ENCODE measurements around the gene RAB40C.
"Not testable (repeated sequence)": the region's sequence is repeated elsewhere in the genome, so short reads cannot be mapped to it uniquely, and the experiment has no call there.

The RAB40C gene

DNA sequence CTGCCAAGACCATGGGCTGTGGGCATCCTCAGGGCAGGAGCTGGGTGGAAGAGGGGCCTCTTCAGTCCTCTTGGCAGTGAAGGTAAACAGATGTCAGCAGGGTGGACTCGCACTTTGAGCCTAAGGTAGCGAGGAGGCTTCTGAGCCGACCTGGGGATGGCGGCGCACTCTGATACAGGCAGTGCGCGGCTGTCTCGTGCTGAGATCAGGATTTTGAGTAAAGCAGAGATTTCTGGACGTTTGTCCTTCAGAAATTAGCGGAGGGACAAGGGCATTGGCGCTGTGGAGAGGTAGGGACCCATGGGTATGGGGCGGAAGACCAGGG is 6.8 kb downstream of the RAB40C start:
- peaks cover 3% of the 10 kb centered on the region for H3K27me3 ChIP-seq (ENCODE audit: control insufficient read depth, insufficient read depth, low read length)
- no peak overlapping the region for H3K4me3 ChIP-seq (ENCODE audit: low read length)
- no peaks in the 10 kb centered on the region for H3K9me3 ChIP-seq (ENCODE audit: control insufficient read depth, low read depth, low read length)
- no peaks in the 10 kb centered on the region for H3K4me1 ChIP-seq (ENCODE audit: control insufficient read depth, low read depth, low read length)
- no peak overlapping the region for H3K9ac ChIP-seq (ENCODE audit: low read length)
- H3K27ac ChIP-seq (ENCODE audit: low read length): no peak overlapping the region
- H3K36me3 ChIP-seq (ENCODE audit: control insufficient read depth, low read depth, low read length): peaks cover 5% of the 10 kb centered on the region

DNA sequence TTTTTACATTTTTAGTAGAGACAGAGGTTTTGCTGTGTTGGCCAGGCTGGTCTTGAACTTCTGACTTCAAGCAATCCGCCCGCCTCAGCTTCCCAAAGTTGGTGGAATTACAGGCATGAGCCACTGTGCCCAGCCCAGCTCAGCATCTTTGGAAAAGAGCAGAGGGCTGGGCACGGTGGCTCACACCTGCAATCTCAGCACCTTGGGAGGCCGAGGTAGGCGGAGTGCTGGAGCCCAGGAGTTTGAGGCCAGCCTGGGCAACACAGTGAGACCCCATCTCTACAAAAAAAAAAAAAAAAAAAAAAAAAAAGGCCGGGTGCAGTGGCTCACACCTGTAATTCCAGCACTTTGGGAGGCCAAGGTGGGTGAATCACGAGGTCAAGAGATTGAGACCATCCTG is 7.8 kb downstream of the RAB40C start:
- not testable (repeated sequence) for H3K9me3 ChIP-seq (ENCODE audit: control insufficient read depth, low read depth, low read length); H3K27ac ChIP-seq (ENCODE audit: low read length); H3K36me3 ChIP-seq (ENCODE audit: control insufficient read depth, low read depth, low read length); H3K4me3 ChIP-seq (ENCODE audit: low read length); H3K9ac ChIP-seq (ENCODE audit: low read length); H3K4me1 ChIP-seq (ENCODE audit: control insufficient read depth, low read depth, low read length); H3K27me3 ChIP-seq (ENCODE audit: control insufficient read depth, insufficient read depth, low read length)

GRCh38 chr16:598823-599739 is 9.2 kb downstream of the RAB40C start:
- no peak overlapping the region for H3K4me3 ChIP-seq (ENCODE audit: low read length)
- H3K36me3 ChIP-seq (ENCODE audit: control insufficient read depth, low read depth, low read length): no peaks in the 10 kb centered on the region

GRCh38 chr16:600781-601180 is 10.9 kb downstream of the RAB40C start:
- Histone ChIP-seq H3K36me3 (ENCODE audit: control insufficient read depth, low read depth, low read length) (no peaks in the 10 kb centered on the region), H3K27ac (ENCODE audit: low read length) (no peak overlapping the region)

More at GRCh38 chr16:598823-599739, 9.2 kb downstream of the RAB40C start:
- no peak overlapping the region for H3K9ac ChIP-seq (ENCODE audit: low read length)
- no peaks in the 10 kb centered on the region for H3K9me3 ChIP-seq (ENCODE audit: control insufficient read depth, low read depth, low read length)
- no peaks in the 10 kb centered on the region for H3K4me1 ChIP-seq (ENCODE audit: control insufficient read depth, low read depth, low read length)
- no peaks in the 10 kb centered on the region for H3K27me3 ChIP-seq (ENCODE audit: control insufficient read depth, insufficient read depth, low read length)
- no peak overlapping the region for H3K27ac ChIP-seq (ENCODE audit: low read length)

GRCh38 chr16:603933-604332 is 14.1 kb downstream of the RAB40C start:
- no peaks in the 10 kb centered on the region for H3K9me3 ChIP-seq (ENCODE audit: control insufficient read depth, low read depth, low read length)

More at GRCh38 chr16:600781-601180, 10.9 kb downstream of the RAB40C start:
- no peak overlapping the region for H3K4me3 ChIP-seq (ENCODE audit: low read length)
- H3K4me1 ChIP-seq (ENCODE audit: control insufficient read depth, low read depth, low read length): no peaks in the 10 kb centered on the region
- H3K27me3 ChIP-seq (ENCODE audit: control insufficient read depth, insufficient read depth, low read length): no peaks in the 10 kb centered on the region
- no peak overlapping the region for H3K9ac ChIP-seq (ENCODE audit: low read length)
- no peaks in the 10 kb centered on the region for H3K9me3 ChIP-seq (ENCODE audit: control insufficient read depth, low read depth, low read length)

DNA sequence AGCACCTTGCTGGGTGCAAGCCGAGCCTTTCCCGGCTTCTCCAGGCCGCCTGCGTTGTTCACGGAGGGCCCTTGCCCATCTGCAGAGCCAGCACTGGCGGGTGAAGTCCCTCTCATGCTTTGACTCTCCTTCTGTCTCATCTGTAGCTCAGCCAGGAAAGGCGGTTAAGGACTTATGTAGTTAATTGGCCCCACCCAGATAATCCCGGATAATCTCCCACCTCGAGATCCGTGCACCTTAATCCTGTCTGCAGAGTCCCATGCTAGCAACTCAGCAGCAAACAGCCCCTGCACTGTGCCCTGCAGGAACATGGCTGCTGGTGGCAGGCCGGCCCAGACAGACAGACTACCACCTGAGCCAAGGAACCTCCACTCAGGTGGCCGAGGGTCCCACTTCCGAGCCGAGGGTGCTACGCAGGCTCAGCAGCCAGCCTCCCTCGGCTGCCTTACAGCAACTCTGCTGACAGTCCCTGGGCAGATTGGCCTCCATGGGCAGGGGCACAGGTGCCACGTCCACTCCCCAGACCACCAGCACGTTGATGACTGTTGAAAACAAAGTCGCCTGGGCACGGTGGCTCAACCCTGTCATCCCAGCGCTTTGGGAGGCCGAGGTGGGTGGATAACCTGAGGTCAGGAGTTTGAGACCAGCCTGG is 16.9 kb downstream of the RAB40C start:
- no peaks in the 10 kb centered on the region for H3K36me3 ChIP-seq (ENCODE audit: control insufficient read depth, low read depth, low read length)
- no peaks in the 10 kb centered on the region for H3K9me3 ChIP-seq (ENCODE audit: control insufficient read depth, low read depth, low read length)
- H3K4me1 ChIP-seq (ENCODE audit: control insufficient read depth, low read depth, low read length): no peaks in the 10 kb centered on the region
- H3K9ac ChIP-seq (ENCODE audit: low read length): no peak overlapping the region
- no peaks in the 10 kb centered on the region for H3K27me3 ChIP-seq (ENCODE audit: control insufficient read depth, insufficient read depth, low read length)
- no peak overlapping the region for H3K27ac ChIP-seq (ENCODE audit: low read length)
- H3K4me3 ChIP-seq (ENCODE audit: low read length): no peak overlapping the region

More at GRCh38 chr16:603933-604332, 14.1 kb downstream of the RAB40C start:
- no peak overlapping the region for H3K9ac ChIP-seq (ENCODE audit: low read length)
- H3K27me3 ChIP-seq (ENCODE audit: control insufficient read depth, insufficient read depth, low read length): no peaks in the 10 kb centered on the region
- no peaks in the 10 kb centered on the region for H3K36me3 ChIP-seq (ENCODE audit: control insufficient read depth, low read depth, low read length)
- no peak overlapping the region for H3K27ac ChIP-seq (ENCODE audit: low read length)
- no peak overlapping the region for H3K4me3 ChIP-seq (ENCODE audit: low read length)
- H3K4me1 ChIP-seq (ENCODE audit: control insufficient read depth, low read depth, low read length): no peaks in the 10 kb centered on the region

DNA sequence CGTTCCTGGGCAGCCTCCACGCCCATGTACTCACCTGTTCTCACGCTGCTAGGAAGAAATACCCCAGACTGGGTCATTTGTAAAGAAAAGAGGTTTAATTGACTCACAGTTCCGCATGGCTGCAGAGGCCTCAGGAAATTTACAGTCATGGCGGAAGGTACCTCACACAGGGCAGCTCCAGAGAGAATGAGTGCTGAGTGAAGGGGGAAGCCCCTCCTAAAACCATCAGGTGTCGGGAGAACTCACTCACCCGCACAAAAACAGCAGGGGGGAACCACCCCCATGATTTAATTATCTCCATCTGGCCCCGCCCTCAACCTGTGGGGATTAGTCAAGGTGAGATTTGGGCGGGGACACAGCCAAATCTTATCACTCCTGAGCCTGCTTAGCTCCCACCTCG is 18.2 kb downstream of the RAB40C start:
- Histone ChIP-seq H3K9ac (ENCODE audit: low read length) (no peak overlapping the region), H3K36me3 (ENCODE audit: control insufficient read depth, low read depth, low read length) (no peaks in the 10 kb centered on the region), H3K4me3 (ENCODE audit: low read length) (no peak overlapping the region), H3K27me3 (ENCODE audit: control insufficient read depth, insufficient read depth, low read length) (no peaks in the 10 kb centered on the region), H3K27ac (ENCODE audit: low read length) (no peak overlapping the region), H3K4me1 (ENCODE audit: control insufficient read depth, low read depth, low read length) (no peaks in the 10 kb centered on the region), H3K9me3 (ENCODE audit: control insufficient read depth, low read depth, low read length) (no peaks in the 10 kb centered on the region)

DNA sequence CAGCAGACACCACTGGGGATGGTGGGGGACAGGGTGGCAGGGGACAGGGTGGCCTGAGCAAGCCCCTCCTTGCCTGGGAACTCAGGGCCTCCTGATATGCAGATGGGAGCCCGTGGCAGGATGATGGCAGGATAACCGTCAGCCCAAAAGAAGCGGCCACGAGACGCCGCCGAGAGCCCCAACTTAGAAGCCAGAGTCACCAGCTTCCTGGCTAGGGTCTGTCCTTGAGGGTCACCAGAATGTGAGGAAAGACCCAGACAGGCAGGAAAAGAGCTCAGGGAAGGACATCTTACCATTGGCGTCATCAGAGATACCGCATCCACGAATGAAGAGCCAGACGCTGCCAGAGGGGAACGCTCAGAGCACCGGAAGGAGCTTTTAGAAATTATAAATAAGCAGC is 19.4 kb downstream of the RAB40C start:
- Histone ChIP-seq H3K27ac (ENCODE audit: low read length) (no peak overlapping the region), H3K9ac (ENCODE audit: low read length) (no peak overlapping the region), H3K36me3 (ENCODE audit: control insufficient read depth, low read depth, low read length) (no peaks in the 10 kb centered on the region), H3K4me1 (ENCODE audit: control insufficient read depth, low read depth, low read length) (no peaks in the 10 kb centered on the region), H3K9me3 (ENCODE audit: control insufficient read depth, low read depth, low read length) (no peaks in the 10 kb centered on the region), H3K4me3 (ENCODE audit: low read length) (no peak overlapping the region), H3K27me3 (ENCODE audit: control insufficient read depth, insufficient read depth, low read length) (no peaks in the 10 kb centered on the region)

GRCh38 chr16:609984-610383 is 20.1 kb downstream of the RAB40C start:
- Histone ChIP-seq H3K27ac (ENCODE audit: low read length) (no peak overlapping the region), H3K9ac (ENCODE audit: low read length) (no peak overlapping the region), H3K36me3 (ENCODE audit: control insufficient read depth, low read depth, low read length) (no peaks in the 10 kb centered on the region), H3K4me3 (ENCODE audit: low read length) (no peak overlapping the region), H3K4me1 (ENCODE audit: control insufficient read depth, low read depth, low read length) (no peaks in the 10 kb centered on the region), H3K27me3 (ENCODE audit: control insufficient read depth, insufficient read depth, low read length) (no peaks in the 10 kb centered on the region), H3K9me3 (ENCODE audit: control insufficient read depth, low read depth, low read length) (no peaks in the 10 kb centered on the region)

DNA sequence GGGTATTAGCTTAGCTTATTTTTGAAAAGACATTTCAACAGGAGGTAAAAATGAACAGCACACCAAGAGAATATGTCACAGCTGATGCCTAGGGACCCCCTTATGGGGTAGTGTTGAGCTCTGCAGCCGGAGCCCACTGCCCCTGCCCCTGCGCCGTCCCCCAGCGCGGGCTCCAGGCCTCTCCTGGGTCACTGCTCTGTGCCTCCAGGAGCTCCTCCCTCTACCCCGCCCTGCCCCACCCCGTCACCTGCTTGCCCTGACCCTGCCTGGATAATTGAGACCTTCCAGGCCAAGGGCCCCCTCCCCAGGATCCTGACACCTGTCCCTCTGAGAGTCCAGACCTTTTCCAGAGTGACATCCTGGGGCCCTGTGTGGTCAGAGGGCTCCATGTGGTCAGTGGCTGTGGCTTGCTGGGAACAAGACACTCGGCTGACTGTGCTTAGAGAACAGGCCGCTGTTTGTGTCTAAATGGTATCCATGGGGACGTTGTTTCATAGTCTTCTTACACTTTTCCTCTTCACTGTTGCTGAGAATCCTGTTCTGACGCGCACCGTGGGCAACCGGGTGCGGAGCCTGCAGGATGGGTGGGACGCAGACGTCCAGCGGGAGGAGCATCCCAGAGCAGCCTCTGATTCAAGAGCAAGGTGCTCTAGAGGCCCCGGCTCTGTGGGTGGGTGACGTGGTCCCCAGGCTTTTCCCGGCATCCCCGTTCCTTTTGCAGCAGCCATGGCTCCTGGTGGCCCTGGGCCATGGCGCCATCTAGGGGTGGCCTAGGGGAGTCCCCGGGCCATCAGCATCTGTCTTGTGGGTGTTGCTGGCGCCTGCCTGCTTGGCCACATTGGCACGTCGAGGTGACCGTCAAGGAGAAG is 20.9 kb downstream of the RAB40C start:
- Histone ChIP-seq H3K36me3 (ENCODE audit: control insufficient read depth, low read depth, low read length) (no peaks in the 10 kb centered on the region), H3K4me1 (ENCODE audit: control insufficient read depth, low read depth, low read length) (no peaks in the 10 kb centered on the region), H3K9me3 (ENCODE audit: control insufficient read depth, low read depth, low read length) (no peaks in the 10 kb centered on the region), H3K27ac (ENCODE audit: low read length) (no peak overlapping the region), H3K9ac (ENCODE audit: low read length) (no peak overlapping the region), H3K4me3 (ENCODE audit: low read length) (no peak overlapping the region), H3K27me3 (ENCODE audit: control insufficient read depth, insufficient read depth, low read length) (no peaks in the 10 kb centered on the region)

GRCh38 chr16:615122-615521 is 25.3 kb downstream of the RAB40C start:
- H3K9ac ChIP-seq (ENCODE audit: low read length): no peak overlapping the region
- H3K4me3 ChIP-seq (ENCODE audit: low read length): no peak overlapping the region
- H3K36me3 ChIP-seq (ENCODE audit: control insufficient read depth, low read depth, low read length): no peaks in the 10 kb centered on the region
- no peaks in the 10 kb centered on the region for H3K27me3 ChIP-seq (ENCODE audit: control insufficient read depth, insufficient read depth, low read length)
- no peak overlapping the region for H3K27ac ChIP-seq (ENCODE audit: low read length)
- H3K9me3 ChIP-seq (ENCODE audit: control insufficient read depth, low read depth, low read length): no peaks in the 10 kb centered on the region
- no peaks in the 10 kb centered on the region for H3K4me1 ChIP-seq (ENCODE audit: control insufficient read depth, low read depth, low read length)
